ENCODE results near the gene B3GNT2.
"Not testable (repeated sequence)": the region's sequence is repeated elsewhere in the genome, so short reads cannot be mapped to it uniquely, and the experiment has no call there.

B3GNT2 gene

GRCh38 chr2:62195421-62196277 lies at the start of gene B3GNT2:
B3GNT2 (plus strand) TSS chr2:62196115; CDS start chr2:62222221, 26,106 bp downstream.
- DNase-seq, result peak; percentile 82 to 84

DNA sequence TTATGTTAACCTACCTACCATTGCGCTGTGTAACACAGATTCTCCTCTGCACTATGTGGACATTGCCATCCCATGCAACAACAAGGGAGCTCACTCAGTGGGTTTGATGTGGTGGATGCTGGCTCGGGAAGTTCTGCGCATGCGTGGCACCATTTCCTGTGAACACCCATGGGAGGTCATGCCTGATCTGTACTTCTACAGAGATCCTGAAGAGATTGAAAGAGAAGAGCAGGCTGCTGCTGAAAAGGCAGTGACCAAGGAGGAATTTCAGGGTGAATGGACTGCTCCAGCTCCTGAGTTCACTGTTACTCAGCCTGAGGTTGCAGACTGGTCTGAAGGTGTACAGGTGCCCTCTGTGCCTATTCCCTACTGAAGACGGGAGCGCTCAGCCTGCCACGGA lies 49.1 kb upstream of the B3GNT2 start:
- peak; percentile 25 to 58 for DNase-seq

- DNase-seq, result no peak
Measured at GRCh38 chr2:62147610-62148301, 48.2 kb upstream of the B3GNT2 start.

- DNase-seq, result no peak
Measured at GRCh38 chr2:62149708-62150107, 46.2 kb upstream of the B3GNT2 start.

DNA sequence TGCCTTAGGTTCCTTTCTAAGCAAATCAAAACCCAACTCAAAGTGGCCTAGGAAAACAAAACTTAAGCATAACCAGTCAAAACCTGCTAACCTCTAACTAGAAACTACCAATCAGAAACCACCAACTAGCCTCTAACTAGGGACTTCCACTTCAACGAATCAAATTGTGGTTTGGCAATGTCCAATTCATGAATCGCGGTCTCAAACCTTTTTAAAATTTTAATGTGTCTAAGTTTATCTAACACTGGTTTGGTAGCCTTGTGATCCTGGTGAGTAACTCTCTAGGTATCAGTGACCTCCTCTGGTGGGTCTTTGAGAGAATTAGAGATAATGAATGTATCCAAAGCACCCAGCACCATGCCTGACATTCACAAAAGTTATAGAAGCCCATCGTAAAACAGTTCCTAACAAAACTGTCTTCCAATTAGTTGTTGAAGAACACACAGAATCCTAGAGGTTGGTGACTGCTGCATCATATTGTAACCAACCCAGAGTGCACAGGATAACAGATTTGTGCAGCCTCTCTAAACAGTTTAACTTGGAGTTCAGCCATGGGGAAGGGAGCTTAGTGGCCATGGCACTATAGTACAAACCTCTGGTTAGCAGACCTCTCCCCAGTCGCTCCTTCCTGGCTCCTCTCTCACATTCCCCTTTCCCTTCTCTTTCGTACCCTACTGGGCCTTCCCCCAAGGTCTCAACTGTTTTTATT lies 45.2 kb upstream of the B3GNT2 start:
- DNase-seq, result no peak

DNA sequence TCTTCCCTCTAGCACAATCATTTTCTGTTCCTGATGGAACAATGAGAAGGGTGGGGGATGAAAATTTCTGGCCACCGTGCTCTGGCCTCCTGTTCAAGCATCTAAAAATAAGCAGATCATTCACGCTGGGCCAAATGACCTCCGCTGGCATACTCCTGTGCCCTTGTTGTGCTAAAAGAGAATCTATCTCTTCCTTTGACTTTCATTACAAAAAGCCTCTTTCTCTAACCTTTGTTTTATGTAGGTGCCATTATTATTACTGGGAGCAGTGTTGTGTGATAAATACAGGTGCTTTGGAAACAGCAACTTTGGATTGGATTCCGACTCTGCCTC lies 44.6 kb upstream of the B3GNT2 start:
- DNase-seq, result no peak

DNA sequence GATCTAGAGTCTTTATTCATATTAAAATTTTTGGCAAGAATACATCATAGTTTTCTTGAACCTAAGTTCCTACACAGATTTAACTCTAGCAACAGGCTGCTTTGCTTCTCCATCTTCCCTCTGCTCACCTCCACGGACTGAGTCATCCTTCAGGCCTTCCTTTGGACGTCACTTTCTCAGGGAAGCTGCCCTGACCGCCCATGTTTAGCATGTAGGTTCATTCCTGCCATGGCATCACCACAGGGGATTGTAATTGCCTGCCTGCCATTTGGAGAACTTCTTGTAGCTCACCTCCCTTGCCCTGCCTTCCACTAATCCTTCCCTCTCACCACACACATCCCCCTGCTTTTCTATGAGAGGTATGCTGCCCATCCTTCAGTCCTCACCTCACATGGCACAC lies 43.9 kb upstream of the B3GNT2 start:
- DNase-seq, result no peak

DNA sequence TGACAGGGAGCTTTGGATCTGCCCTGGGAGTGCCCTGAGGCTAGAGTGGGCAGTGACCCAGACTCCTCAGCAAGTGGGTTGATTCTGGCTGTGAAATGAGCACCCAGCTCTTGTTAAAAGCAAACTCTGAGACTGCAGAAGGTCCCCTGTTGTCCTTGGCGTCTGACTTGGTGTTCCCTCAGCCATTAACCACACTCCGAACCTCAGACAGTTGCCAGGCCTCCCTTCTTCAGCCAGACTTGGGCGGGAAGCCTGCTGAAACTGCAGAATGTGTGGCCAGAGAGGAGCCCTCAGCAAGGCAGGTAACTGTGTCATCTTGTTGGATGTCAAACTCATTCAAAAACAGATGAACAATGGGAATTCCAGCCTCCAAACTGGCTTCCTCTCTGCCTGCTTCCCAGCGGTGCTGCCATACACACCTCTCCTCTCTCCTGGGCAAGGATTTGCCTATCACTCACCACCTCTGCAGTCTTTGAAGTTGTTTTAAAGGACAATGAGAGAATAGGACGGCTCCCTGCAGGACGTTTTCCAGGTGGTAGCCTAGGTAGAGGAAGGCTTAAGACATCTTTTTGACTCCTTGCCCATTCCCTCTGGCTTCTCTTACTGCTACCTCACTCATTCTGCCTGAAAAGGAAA lies 38.9 kb upstream of the B3GNT2 start:
- DNase-seq, result no peak

DNA sequence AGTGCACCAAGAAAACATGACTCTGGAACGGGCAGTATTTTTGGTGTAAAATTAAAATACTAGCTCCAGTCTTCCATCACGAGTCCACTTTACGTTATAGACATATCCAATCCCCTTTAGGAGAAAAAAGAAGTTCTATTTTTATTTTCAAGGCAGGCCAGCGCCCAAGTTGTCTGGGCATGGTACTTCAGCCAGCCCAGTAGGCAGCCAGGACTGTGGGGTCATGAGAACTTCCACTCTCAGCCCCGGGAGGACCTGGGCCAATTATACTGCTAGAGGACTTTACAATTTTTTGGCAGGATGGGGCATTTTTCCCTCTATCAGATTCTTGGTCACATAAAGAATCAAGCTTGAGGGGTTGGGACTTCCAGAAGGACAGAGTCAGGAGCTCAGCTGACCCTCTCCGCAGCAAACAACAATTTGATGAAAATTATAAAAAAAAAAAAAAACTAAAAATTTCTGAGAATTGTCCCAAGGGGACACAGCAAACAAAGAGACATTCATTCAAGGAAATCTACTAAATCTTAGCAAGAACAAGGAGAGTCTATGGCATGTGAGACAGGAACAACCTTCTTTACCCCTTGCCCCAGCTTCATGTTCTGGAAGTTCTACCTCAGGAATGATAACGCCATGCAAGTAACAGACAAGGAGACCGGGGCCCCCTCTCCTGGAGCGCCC lies 37.3 kb upstream of the B3GNT2 start:
- DNase-seq, result no peak

GRCh38 chr2:62160691-62161090 lies 35.2 kb upstream of the B3GNT2 start:
- not testable (repeated sequence) for DNase-seq

- no peak for DNase-seq
Measured at GRCh38 chr2:62163106-62163831, 32.6 kb upstream of the B3GNT2 start.

DNA sequence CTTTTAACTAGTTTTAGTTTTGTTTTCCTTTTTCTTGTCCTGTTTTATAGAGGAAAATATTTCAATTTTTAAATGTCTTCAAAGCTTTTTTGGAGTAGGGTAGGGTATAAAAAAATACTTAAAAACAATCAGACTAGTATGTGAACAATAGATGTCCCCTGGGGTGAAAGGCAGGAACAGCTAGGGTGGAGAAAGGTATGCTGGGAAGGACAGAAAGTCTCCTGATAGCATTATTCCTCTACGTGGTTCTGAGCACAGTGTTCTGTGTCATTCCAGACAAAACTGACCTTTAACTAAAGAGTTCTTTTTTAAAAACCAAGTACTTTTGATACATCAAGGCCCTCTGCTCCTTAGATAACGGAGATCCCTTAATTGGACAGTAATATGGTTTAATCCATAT lies 32.1 kb upstream of the B3GNT2 start:
- no peak for DNase-seq

- no peak for DNase-seq
Measured at GRCh38 chr2:62175728-62176127, 20.2 kb upstream of the B3GNT2 start.

DNA sequence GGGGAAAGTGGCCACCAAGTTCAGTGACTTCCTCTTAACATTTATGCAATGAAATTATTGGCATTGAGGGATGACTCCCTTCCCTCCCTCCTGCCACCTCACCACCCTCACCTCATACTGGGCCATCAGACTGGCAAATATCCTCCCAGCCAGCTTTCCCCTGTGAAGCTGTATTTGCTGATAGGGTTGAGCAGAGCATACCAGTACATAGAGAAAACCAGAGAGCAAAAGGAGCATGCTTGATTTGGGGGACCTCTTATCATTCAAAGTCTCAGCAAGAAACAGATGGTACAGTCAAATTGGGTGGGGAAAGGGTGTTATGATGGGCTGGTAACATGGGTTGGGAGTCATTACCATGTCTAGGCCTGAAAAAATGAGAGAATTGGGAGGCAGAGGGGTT lies 19.1 kb upstream of the B3GNT2 start:
- no peak for DNase-seq

GRCh38 chr2:62177392-62178049 lies 18.4 kb upstream of the B3GNT2 start:
- DNase-seq, result no peak

DNA sequence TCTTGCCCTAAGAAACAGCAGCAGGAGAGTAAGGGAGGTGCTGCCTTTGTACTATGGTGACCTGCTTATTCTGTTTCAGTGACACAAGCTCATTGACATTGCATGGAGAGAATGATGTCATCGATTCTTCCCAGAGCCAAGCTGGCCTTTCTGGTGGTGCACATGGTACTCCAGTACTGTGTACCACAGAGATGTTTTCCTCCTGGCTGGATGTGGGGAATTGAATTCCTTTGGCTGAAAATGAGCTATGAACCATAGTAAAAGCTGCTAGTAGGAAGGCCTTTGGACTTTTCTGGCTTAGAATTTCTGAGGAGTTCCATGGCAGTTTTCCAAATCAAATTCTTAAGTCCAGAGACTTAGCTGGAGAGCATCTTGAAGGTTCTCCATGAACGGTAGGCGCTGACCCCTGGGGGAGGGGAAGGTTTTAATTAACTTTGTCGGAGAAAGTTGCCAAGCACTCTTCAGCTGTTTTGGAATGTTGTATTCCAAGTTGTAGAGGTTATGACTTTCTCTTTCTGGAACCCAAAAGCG lies 17.1 kb upstream of the B3GNT2 start:
- no peak for DNase-seq

GRCh38 chr2:62180975-62181374 lies 14.9 kb upstream of the B3GNT2 start:
- no peak for DNase-seq

DNA sequence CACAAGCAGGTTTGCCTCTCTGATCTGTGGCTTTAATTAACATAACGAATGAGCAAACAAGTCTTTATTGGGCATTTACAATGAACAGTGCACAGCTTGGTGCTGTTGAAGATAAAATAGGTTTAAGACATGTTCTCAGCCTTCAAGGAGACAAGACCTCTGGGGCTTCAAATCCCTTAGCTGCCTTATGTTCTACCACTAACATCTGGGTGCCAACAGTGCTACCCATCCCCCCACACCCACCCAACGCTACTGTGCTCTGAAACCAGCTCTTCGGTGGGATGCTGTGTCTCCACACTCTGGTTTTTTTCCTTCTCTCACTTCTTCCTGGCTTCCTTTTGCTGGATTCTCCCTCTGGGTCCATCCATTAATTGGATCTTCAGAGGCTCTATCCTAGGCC lies 14.1 kb upstream of the B3GNT2 start:
- DNase-seq, result no peak

DNA sequence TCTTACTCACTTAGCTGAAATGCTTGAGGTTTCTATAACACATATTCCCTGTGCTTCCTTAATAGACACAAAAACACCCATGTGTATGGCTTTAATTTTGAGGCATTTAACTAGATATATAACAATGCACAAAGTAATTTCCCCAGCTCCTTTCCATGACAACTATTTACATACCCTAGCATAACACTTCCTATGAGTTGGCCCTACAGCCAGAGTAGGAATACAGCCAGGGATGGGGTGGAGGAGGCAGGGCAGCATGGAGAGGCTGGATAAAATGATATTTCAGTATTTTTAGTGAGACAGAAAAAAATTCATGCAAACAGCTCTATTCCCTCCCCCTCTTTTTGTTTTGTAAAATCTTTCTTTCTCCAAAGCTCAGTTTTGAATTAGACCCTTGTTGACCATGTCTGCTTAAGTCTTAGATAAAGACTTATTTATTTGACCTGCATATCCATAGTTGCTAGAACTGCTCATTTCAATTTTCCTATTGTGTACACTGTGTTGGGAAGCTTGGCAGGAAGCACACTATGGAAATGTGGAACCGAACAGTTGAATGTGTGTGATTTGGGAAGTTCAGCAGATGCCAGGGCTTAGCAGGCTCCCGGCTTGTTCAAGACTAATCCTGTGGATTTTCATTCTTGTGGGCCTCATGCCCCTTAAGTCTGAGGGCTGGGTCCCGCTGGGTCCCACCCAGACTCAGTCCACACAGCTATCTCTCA lies 11.2 kb upstream of the B3GNT2 start:
- no peak for DNase-seq

DNA sequence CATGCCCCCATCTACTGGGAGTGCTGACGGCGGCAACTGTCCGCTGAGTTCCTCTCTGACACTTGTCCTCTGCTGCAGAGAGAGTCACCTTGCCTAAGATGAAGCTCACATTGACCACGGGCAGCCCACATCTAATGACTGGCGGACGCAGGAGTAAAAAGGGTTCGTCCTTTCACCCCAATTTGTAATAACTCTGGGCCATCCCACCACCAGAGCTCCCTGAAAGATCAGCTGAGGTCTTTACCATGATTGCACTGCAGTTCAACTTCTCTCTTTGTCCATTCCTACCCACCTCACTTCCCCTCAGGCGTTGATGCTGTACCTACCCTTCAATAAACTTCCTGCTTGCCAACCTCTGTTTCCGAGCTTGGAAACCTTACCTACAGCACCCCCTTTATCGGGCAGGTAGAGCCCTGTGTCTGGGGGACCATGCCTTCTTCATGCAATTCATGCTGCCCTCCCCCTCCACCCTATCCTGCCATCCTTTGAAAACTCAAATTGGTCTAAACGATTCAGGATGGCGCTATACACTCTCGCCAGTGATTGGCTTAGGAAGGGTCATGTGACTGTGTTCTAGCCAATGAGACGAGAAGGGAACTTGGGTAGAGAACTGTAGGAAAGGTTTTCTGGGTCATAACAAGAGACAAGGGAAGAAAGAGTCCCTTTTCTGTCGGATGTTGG lies 10.3 kb upstream of the B3GNT2 start:
- no peak for DNase-seq

All from CD4-positive, alpha-beta T cell treated with Interleukin-1 beta for 1 hour (primary cell).